HG03280 (cell line): Measurements from ENCODE around the gene PTPN9.
"Not testable (repeated sequence)": the region's sequence is repeated elsewhere in the genome, so short reads cannot be mapped to it uniquely, and the experiment has no call there.

Source experiments
- ATAC-seq: cut with Tn5 transposase; IDR thresholded peaks from one replicate; pipeline ENCODE4 v1.9.1; 2021; ENCODE audit warnings: mild to moderate bottlenecking, moderate library complexity; ENCODE audit not compliant: unreplicated experiment

Gene PTPN9

DNA sequence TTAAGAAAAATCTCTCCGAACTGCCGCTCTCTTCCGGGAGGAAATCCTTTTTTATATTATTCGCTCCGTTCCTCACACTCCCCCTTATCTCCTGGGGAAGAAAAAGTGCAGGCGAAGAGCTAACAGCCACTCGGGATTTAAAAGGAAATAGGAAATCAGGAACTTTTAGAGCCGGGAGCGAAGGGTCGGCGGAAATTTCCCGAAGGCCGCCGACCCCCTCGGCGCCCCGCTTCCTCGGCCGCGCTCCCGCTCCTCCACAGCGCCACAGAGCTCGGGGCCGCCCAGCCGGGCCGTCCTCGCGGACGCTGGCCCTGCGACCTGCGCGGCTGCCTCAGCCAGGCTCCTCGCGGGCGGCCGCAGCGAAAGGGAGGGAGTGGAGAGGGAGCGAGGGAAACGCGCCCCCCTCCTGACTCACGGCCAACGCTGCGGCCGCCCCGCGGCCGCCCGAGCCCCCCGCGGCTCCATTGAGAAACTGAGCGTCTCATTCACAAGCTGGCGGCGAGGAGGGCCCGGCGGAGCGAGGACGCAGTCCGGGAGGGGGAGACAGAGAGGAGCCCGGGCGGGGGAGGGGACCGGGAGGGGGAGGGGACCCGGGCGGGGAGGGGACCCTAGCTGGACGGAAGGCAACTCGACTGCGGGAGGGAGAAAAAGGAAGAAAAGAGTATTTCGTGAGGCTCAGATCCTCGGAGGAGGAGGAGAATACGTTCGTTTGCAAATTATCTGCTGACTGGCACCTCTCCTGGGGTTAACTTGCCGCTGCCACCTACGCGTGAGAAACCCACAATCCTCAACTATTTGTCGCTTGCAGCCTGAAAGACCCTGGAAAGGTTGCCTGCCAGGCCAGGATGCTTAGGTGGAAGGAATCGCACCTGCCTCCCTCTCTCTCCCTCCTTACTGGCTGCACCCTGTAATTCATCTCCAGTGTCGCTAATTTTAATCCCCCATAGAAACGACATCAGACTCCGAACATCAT, at the start of gene PTPN9:
Gene PTPN9 (minus strand): TSS at position 368 of the 973 bp plus-strand sequence. CDS start 539 bp downstream, outside the sequence.
- ATAC-seq = peak; percentile 56

- ATAC-seq = peak; percentile 84
These were observed 46.6 kb upstream of the PTPN9 start, which contains the start of gene SNUPN for GRCh38 chr15:75625542-75626347. Gene SNUPN (minus strand): TSS chr15:75625725. CDS start chr15:75621051, 4,674 bp downstream.

- no peak for ATAC-seq
These were observed 43.4 kb upstream of the PTPN9 start for GRCh38 chr15:75622505-75622904.

DNA sequence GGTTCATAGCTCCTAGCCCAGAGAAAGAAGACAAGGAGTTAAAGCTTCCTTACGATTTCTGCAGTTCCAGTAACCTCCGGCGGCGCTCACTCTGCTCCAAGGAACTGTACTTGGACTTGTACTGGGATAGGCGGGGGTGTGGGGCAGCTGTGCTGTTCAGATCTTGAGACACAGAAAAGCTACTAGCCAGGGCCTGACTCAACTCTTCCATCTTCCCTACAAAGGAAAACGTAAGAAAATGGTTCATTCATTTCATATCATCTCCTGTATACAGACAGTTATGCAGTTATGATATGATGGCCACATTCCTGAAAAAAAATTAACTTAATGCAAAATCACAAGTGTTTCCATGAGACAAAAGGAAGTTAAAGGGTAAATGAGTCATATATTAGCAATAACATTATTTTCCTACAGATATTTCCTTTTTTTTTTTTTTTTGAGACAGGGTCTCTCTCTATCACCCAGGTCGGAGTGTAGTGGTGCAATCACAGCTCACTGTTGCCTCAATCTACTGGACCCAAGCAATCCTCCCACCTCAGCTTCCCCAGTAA, 41.8 kb upstream of the PTPN9 start:
- no peak for ATAC-seq

DNA sequence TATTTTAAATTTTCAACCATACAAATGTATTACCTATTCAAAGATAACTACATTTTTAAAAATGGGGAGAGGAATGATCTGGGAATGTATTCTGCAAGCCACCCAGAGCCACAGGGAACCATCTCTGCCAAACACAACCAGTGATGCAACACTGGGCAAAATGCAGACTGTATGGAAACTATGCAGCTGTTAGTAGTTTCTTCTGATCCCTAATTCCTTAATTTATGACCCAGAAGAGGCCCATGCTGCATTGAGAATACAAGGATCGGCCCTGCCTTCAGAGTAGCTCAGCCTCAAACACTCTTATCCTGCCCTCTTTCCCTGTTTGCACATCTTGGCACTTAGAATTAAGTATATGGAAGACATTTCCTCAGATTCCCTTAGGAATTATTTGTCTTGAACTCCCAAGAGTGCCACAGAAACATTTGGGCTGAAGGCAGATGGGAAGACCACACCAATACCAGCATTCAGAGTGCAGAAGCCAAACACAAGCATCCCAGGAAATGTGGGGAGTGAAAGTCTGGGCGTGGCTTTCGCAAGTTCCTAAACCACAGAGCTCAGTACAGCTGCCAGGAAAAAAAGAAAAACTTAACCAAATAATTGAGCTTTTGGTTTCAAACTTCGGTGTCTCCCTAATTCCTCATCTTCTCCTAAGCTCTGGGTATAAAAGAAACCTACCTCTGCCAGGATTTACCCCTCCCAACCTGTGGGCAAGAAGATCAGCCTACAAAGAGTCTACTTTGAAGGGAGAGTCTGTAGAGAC, 41.1 kb upstream of the PTPN9 start:
- no peak for ATAC-seq

GRCh38 chr15:75616766-75617165, 37.7 kb upstream of the PTPN9 start:
- ATAC-seq = no peak

DNA sequence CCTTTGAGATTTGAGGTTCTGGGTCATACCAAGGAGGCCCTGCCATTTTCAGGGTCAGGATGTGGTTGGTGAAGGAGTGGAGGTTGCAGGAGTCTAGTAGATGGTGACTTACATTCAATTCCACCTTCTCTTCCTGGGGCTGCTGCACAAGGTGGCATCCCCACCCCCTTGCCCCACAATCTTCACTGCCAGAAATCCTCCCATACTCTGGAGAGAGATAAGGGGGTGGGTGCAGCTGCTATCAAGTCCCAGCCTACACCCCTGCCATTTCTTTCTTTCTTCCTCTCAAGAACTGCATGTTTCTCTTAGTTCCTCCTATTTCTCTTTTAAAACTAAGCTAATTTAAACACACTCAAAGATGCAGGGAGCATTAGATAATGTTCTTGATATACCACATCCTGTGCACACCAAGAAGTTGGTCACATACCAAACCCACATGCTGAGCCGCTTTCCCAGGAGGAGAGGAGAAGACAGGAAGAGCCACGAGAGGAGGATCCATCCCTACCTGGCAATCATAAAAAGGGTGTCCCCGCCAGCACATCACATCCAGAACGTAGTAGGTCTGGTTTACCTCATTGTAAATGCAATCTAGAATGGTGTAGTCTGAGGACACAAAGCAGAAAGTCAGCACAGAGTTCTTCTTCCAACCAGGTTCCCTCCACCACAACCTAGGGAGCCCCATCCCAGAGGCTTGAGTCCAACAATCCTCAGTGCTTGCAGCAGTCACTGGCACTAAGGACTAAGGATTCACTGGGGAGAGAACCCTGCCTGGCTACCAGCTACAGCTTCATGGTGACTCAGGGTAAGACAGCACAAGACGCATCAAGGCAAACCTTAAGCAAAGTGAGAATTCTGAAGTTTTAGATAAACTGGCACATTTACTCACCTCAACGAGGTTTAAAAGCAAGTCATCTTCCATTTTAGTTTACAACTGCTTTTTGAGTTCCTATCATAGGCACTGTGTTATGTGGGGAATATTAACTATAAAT, 27.9 kb upstream of the PTPN9 start:
- ATAC-seq = no peak

DNA sequence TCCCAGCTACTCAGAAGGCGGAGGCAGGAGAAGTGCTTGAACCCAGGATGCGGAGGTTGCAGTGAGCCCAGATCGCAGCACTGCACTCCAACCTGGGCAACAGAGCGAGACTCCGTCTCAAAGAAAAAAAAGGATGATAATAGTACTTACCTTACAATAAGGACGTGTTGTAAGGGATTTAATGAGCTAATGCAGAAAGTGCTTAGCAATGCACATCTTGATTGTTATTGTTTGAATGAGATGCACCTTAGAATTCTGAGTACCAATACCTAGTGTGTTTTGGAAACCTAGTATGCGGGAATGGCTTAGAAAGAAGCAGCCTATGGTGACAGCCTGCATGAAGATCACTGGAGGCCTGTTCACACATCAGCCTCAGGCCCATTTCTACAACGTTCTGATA, 26.9 kb upstream of the PTPN9 start:
- no peak for ATAC-seq

- no peak for ATAC-seq
These were observed 20.3 kb upstream of the PTPN9 start for GRCh38 chr15:75599401-75599800.

GRCh38 chr15:75598361-75598760, 19.2 kb upstream of the PTPN9 start:
- ATAC-seq = no peak

DNA sequence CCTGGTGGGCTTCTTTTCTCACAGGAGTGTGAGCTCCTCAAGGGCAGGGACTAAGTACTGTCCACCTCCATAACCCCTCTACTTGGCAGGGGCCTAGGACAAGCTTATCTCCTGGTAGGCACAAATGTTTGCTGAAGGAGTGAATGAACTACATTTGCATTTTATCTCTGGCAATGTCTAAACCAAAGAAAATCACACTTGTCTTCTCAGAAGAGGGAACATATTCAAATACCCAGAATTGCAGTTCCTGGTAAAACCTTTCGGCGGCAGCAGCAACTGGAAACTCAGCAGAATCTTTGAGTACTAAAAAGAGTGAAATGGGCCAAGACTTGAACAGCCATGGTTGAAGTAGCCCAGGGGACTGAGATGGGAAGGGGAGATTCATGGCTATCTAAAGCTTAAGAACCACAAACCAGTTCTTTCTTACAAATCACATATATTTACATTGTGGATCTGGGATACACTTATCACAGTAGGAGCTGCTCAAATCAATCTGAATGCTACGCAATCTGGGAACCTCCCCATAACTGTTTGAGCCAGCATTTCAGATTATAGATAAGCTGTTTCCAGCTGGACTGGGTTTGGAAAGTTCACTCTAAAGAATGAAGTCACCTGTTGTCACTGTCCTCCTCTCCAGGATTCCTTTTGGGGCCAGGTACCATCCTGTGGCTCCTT, 18.7 kb upstream of the PTPN9 start:
- ATAC-seq = no peak

- ATAC-seq = no peak
These were observed 17.7 kb upstream of the PTPN9 start for GRCh38 chr15:75596703-75597345.

DNA sequence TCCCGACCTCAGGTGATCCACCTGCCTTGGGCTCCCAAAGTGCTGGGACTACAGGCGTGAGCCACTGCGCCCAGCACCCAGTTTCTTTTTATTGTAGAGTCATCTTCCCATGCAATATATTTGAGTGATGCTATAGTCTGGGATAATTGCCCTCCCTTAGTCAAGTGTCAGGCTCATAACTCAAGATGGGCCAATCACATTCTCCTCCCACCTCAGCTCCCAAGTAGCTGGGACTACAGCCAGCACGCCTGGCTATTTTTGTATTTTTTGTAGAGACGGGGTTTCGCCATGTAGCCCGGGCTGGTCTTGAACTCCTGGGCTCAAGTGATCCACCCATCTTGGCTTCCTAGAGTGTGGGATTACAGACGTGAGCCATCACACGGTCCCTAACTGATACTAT, 15.2 kb upstream of the PTPN9 start:
- no peak for ATAC-seq

DNA sequence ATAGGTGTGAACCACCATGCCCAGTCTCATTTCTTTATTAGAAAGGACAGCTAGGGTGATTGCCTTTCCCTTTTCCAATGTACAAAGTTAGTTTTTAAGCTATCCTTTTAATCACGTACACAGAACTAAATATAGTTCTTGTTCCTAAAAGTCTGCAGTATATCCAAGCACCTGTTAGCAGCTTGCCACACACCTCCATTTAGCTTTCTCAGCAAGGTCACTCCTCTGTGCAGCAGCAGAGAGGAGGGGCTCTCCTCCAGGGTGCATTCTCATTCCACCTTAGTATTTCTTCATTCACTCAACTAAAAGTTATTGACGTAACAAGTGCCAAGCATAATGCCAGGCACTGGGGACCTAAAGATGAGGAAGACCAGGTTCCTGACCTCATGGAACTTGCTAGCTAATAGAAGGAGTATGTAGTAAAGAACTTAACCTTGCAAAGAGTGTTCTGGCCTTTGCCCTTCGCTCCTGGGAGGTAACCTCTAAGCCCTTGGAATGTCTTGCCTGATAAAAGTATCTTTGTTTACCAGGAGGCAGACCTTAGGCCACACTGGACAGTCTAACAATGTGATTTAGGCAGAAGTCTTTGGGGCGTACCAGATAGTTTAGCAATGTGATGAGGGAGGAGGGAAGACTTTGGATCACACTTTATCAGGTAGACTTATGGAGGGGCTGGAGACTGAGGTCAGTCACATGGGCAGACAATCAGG, 12.7 kb upstream of the PTPN9 start:
- ATAC-seq = no peak

DNA sequence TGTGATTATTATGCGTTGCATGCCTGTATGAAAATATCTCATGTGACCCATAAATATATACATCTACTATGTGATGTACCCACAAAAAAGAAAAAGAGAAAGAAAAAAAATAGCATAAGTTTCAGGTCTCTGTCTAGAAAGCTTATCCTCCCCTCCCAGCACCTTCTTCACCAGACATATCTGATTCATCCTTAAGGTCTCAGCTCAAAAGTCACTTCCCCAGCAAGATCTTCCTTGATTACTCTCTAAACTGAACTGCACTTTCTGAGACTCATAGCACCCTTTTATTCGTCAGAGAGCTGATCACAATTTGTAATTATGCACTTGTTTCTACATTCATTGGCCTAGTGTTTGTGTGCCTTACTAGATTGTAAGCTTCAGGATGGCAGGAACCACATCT, 11.1 kb upstream of the PTPN9 start:
- ATAC-seq = no peak

DNA sequence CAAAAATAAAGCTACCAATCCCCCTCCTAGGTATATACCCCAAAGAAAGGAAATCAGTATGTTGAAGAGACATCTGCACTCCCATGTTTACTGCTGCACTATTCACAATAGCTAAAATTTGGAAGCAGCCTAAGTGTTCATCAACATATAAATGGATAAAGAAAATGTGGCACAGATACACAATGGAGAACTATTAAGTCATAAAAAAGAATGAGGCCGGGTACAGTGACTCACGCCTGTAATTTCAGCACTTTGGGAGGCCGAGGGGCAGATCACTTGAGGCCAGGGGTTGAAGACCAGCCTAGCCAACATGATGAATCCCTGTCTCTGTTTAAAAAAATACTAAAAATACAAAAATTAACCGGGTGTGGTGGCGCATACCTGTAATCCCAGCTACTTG, 10.0 kb upstream of the PTPN9 start:
- ATAC-seq = no peak

GRCh38 chr15:75586422-75586821, 7.3 kb upstream of the PTPN9 start:
- not testable (repeated sequence) for ATAC-seq

DNA sequence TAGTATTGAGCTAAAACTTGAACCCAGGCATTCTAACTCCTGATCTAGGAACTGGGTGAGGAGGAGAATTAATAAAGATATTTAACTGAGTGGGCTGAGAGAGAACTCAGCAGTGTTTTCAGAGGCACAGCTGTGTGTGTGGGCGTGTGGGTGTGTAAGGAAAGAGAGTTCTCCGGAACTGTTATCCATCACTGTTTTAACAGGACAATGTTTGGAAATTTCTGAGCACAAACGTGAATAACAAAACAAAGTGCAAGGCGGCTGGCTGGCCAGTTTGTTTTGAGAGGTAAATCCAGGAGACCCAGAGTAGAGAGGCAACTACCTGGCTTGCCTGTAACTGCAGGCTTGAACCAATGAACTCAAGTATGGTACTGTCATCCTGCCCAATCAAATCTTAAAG, 5.0 kb upstream of the PTPN9 start:
- ATAC-seq = no peak
